ENCODE measurements around the gene MYL10. TPM values are rescaled to one million over a fixed set of nuclear protein-coding genes. Genes with fewer than 3 reads are reported as not detected.
A peak's percentile ranks its signal among the peaks of the same experiment; 100 is the strongest.

Gene MYL10
- total RNA-seq, 1 experiment from 2014 or later, result not detected

DNA sequence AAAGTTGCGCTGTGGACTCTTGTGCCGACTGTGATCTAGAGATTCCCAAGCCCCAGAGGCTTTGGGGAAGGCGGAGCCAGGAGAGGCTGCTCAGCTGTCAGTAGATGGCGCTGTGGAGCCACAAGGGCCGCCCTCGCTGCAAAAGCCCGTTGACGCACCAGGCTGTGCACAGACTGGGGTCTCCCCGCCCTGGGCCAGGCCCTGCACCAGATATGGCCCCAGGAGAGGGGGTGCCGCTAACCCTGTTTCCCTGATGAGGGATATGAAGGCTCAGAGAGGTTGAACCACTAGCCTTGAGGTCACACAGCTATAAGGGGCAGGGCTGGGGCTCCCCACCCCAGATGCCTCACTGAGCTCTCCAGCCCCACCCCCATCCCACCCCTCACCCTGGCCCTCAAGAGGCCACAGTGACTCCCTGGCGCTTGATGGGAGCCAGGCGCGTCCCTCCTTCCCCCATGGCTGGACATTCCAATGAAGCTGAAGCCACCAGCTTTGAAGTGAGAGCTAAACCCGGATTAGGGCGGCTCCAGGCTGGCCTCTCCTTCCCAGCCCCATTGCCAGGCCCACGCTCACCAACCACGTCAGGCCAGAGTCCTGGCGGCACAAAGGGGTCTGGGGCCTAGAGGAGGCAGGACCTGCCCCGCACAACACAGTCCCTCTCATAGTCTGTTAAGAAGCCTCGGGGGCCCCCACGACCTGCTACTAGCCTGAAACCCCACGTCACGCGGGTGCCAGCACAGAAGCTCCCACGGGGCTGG is 26.4 kb downstream of the MYL10 start:
- H3K4me1 ChIP-seq, result peaks cover 35% of the 10 kb centered on the region
- POLR2A ChIA-PET, result interaction anchor here (1.0 kb wide), 1 partner anchor 17 kb away, joined by 6 read pairs; no protein-coding TSS in a partner anchor
- no peaks in the 10 kb centered on the region for H3K27me3 ChIP-seq (replicated peaks; ENCODE audit: control insufficient read depth, insufficient read depth, low read length)
- H3K9me3 Mint-ChIP-seq (ENCODE audit: unreplicated experiment), result no peaks in the 10 kb centered on the region
- peak; percentile 85 to 90 for DNase-seq
- intact Hi-C loops (cut with micrococcal nuclease; ENCODE audit: unreplicated experiment), result loop anchor here (1.0 to 10.0 kb wide), 6 partner anchors 17 to 634 kb away; no protein-coding TSS in a partner anchor
- no peak overlapping the region for H3K4me3 ChIP-seq (ENCODE audit: low read depth, low read length)
- peak overlapping the region; percentile 86 for H3K27ac Mint-ChIP-seq (ENCODE audit: unreplicated experiment)
- CTCF ChIA-PET, result interaction anchor here (0.5 to 1.9 kb wide), 17 partner anchors 14 to 840 kb away, joined by 3 to 21 read pairs (median 4); no protein-coding TSS in a partner anchor
- no peaks in the 10 kb centered on the region for H3K9me3 ChIP-seq
- no peak overlapping the region for H3K4me3 Mint-ChIP-seq (ENCODE audit: unreplicated experiment)
- BruUV-seq (replicated peaks), result no TSS peak
- no peaks in the 10 kb centered on the region for H3K27me3 Mint-ChIP-seq (ENCODE audit: insufficient read depth, unreplicated experiment)
- peaks cover 12% of the 10 kb centered on the region for H3K4me1 Mint-ChIP-seq (ENCODE audit: low read depth, unreplicated experiment)
- no peaks in the 10 kb centered on the region for H3K36me3 ChIP-seq (ENCODE audit: control insufficient read depth, insufficient read depth, low read length)
- H3K36me3 Mint-ChIP-seq (ENCODE audit: insufficient read depth, unreplicated experiment), result peaks cover 7% of the 10 kb centered on the region
- TF ChIP-seq, protein P1, sequence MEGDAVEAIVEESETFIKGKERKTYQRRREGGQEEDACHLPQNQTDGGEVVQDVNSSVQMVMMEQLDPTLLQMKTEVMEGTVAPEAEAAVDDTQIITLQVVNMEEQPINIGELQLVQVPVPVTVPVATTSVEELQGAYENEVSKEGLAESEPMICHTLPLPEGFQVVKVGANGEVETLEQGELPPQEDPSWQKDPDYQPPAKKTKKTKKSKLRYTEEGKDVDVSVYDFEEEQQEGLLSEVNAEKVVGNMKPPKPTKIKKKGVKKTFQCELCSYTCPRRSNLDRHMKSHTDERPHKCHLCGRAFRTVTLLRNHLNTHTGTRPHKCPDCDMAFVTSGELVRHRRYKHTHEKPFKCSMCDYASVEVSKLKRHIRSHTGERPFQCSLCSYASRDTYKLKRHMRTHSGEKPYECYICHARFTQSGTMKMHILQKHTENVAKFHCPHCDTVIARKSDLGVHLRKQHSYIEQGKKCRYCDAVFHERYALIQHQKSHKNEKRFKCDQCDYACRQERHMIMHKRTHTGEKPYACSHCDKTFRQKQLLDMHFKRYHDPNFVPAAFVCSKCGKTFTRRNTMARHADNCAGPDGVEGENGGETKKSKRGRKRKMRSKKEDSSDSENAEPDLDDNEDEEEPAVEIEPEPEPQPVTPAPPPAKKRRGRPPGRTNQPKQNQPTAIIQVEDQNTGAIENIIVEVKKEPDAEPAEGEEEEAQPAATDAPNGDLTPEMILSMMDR (IDR thresholded peaks at IDR 0.05; ENCODE audit: insufficient read depth in 1 of 2, low read depth in 1 of 2, low read length in 1 of 2, severe bottlenecking in 1 of 2, unreplicated experiment in 1 of 2), result peak; percentile 86 to 94

DNA sequence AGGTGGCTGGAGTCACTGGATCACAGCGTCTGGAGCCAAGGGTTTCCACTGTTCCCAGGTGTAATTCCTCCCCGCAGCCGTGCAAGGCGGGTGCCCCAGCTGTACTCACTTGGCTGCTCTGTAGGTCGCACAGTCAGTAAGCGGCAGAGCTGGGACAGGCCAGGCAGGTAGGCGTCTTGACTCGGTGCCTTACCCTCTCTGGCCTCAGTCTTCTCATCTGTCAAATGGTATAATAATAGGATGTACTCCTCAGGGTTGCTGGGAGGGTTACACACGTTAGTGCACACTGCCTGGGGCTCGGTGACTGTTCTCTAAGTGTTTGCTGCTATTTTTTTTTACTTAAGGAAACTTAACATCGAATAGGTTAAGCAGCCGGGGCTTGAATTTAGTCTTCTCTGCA is 27.0 kb downstream of the MYL10 start:
- peak overlapping the region; percentile 86 for H3K27ac Mint-ChIP-seq (ENCODE audit: unreplicated experiment)
- H3K9me3 Mint-ChIP-seq (ENCODE audit: unreplicated experiment), result no peaks in the 10 kb centered on the region
- Histone ChIP-seq H3K27me3 (replicated peaks; ENCODE audit: control insufficient read depth, insufficient read depth, low read length) (no peaks in the 10 kb centered on the region), H3K4me1 (peaks cover 41% of the 10 kb centered on the region), H3K36me3 (ENCODE audit: control insufficient read depth, insufficient read depth, low read length) (no peaks in the 10 kb centered on the region), H3K9me3 (no peaks in the 10 kb centered on the region), H3K4me3 (ENCODE audit: low read depth, low read length) (no peak overlapping the region)
- ChIA-PET CTCF (interaction anchor here (1.0 to 1.9 kb wide), 7 partner anchors 13 to 100 kb away, joined by 3 to 21 read pairs (median 3); no protein-coding TSS in a partner anchor), POLR2A (no interaction called here)
- intact Hi-C loops (cut with micrococcal nuclease; ENCODE audit: unreplicated experiment), result loop anchor here (1.0 to 10.0 kb wide), 6 partner anchors 17 to 634 kb away; no protein-coding TSS in a partner anchor
- peaks cover 7% of the 10 kb centered on the region for H3K36me3 Mint-ChIP-seq (ENCODE audit: insufficient read depth, unreplicated experiment)
- H3K4me1 Mint-ChIP-seq (ENCODE audit: low read depth, unreplicated experiment), result peaks cover 13% of the 10 kb centered on the region
- no peak for DNase-seq
- TF ChIP-seq, protein P1 (IDR thresholded peaks at IDR 0.05; ENCODE audit: insufficient read depth in 1 of 2, low read depth in 1 of 2, low read length in 1 of 2, severe bottlenecking in 1 of 2, unreplicated experiment in 1 of 2), result no peak
- no TSS peak for BruUV-seq (replicated peaks)
- no peak overlapping the region for H3K4me3 Mint-ChIP-seq (ENCODE audit: unreplicated experiment)
- H3K27me3 Mint-ChIP-seq (ENCODE audit: insufficient read depth, unreplicated experiment), result no peaks in the 10 kb centered on the region

DNA sequence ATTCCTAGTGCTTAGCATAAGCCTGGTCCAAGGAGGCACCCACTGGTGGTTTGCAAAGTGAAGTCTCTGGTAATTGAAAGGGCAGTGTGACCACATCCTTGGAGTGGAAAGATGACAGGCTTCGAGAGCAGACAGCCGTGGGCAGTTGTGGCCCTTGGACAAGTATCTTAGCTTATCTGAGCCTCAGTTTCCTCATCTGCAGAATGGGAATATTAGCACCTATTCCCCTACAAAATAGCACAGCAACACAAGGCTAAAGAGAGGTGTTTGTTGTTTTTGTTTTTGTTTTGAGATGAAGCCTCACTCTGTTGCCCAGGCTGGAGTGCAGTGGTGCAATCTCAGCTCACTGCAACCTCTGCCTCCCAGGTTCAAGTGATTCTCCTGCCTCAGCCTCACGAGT is 29.3 kb downstream of the MYL10 start:
- intact Hi-C loops (cut with micrococcal nuclease; ENCODE audit: unreplicated experiment), result loop anchor here (2.0 to 10.0 kb wide), 3 partner anchors 15 to 88 kb away; no protein-coding TSS in a partner anchor
- ChIA-PET CTCF (interaction anchor here (0.6 to 1.0 kb wide), 2 partner anchors 103 to 861 kb away, joined by 3 to 4 read pairs; no protein-coding TSS in a partner anchor), POLR2A (no interaction called here)
- Histone ChIP-seq H3K4me1 (peaks cover 43% of the 10 kb centered on the region), H3K4me3 (ENCODE audit: low read depth, low read length) (no peak overlapping the region), H3K27me3 (replicated peaks; ENCODE audit: control insufficient read depth, insufficient read depth, low read length) (no peaks in the 10 kb centered on the region), H3K9me3 (peaks cover 6% of the 10 kb centered on the region; the same call in 1 of the 2 replicates), H3K36me3 (ENCODE audit: control insufficient read depth, insufficient read depth, low read length) (no peaks in the 10 kb centered on the region)
- Mint-ChIP-seq H3K9me3 (ENCODE audit: unreplicated experiment) (no peaks in the 10 kb centered on the region), H3K4me3 (ENCODE audit: unreplicated experiment) (no peak overlapping the region), H3K36me3 (ENCODE audit: insufficient read depth, unreplicated experiment) (peaks cover 7% of the 10 kb centered on the region), H3K27me3 (ENCODE audit: insufficient read depth, unreplicated experiment) (no peaks in the 10 kb centered on the region), H3K4me1 (ENCODE audit: low read depth, unreplicated experiment) (peaks cover 13% of the 10 kb centered on the region), H3K27ac (ENCODE audit: unreplicated experiment) (peak overlapping the region; percentile 53)
- TF ChIP-seq, protein P1 (IDR thresholded peaks at IDR 0.05; ENCODE audit: insufficient read depth in 1 of 2, low read depth in 1 of 2, low read length in 1 of 2, severe bottlenecking in 1 of 2, unreplicated experiment in 1 of 2), result no peak
- no peak for DNase-seq
- BruUV-seq (replicated peaks), result no TSS peak

All from Caco-2 (cell line).